Mammary microvascular endothelial cell (primary cell): Measurements from ENCODE around the gene ZNF18. TPM values are rescaled to one million over a fixed set of nuclear protein-coding genes. Genes with fewer than 3 reads are reported as not detected.

ENCODE experiments used
- total RNA-seq: library from RNA; depleted of rRNA; stranded (reverse); fragments of >200 nt; gene quantifications from 2 replicates; pipeline ENCODE4 v1.2.3, GENCODE V29; 2015

The ZNF18 gene, protein sequence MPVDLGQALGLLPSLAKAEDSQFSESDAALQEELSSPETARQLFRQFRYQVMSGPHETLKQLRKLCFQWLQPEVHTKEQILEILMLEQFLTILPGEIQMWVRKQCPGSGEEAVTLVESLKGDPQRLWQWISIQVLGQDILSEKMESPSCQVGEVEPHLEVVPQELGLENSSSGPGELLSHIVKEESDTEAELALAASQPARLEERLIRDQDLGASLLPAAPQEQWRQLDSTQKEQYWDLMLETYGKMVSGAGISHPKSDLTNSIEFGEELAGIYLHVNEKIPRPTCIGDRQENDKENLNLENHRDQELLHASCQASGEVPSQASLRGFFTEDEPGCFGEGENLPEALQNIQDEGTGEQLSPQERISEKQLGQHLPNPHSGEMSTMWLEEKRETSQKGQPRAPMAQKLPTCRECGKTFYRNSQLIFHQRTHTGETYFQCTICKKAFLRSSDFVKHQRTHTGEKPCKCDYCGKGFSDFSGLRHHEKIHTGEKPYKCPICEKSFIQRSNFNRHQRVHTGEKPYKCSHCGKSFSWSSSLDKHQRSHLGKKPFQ
- 4.7 and 4.9 TPM in 2 replicates for total RNA-seq

DNA sequence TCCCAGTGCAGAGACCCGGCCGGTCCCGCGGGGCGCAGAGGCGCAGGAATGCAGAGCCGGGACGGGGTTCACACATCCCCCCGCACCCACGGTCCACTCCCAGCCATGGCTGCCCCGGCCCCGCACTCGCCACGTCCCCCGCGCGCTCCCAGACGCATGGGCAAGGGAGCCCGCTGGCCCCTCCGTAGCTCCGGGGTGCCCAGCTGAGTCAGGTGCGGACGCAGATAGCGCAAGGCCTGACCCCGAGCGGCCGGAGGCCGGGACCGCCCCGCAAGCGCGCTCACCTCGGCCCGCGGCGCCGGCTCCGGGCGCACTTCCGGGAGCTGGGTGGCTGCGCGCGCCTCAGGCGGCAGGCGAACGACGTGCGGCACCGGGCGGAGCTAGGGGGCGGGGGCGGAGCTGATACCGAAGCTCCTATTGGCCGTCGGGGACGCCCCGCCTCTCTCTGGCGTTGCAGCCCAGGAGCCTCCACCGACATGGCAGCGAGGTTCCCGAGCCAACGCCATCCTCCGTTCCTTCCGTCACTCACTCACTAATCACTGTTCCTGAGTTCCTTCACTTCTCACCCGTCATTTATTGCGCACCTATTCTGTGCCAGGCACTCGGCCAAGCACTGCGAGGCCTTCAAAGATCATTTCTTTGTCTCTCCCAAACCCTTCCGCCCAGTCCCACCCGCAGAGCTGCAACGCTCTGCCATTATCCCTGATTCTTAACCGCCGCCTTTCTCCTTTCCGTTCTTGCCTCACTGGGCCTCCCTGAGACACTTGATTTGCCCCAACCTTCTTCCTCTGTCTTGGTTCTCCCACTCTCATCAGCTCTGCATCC, at the start of gene ZNF18:
Gene ZNF18, minus strand, starts transcription at position 329 of the 825 bp plus-strand sequence. CDS start 4,646 bp downstream, outside the sequence.

DNA sequence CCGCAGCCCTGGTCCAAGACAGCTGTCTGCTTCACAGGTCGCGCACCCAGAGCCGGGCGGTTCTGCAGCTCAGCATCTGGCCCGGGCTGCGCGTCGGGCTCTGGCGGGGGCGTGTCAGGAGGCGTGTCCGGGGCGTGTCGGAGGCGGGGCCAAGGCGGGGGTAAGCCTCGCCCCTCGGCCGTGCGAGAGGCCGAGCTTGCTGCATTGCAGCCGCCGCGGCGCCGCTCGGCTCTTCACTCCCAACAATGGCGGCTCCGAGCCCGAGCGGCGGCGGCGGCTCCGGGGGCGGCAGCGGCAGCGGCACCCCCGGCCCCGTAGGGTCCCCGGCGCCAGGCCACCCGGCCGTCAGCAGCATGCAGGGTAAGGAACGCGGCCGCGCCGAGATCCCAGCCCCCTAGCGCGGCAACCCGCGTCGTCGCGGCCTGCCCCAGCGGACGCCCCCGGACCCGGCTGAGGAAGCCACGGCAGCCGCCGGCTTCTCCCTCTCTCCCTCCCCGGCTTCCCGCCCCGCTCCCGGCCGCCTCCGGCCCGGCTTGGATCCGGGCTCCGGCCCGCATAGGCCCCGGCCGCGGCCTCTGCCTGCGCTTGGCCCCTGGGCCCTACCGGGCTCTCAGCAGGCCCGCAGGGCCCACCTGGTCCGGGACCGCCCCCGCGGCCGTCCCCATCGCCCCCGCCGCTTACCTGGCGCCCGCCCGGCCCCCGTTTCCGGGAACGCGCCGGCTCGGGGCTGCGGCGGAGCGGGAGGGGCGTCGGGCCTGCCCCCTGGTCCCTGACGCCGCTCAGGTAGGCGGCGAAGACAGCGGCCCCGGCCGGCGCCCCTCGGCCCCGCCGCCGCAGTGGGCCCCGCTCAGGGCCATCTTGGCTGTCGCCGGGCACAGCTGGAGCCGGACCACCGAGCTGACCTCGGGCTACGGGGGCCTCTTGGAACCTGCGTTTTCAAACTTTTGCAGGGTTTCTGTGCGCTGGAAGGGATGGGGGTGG, 23.7 kb upstream of the ZNF18 start, which contains the start of gene MAP2K4:
Gene MAP2K4, plus strand, starts transcription at position 236 of the 981 bp plus-strand sequence. Its CDS starts 10 bp downstream, at position 246.

Other genes starting within 250 kb of the ZNF18 start
- 15.2 and 18.6 TPM in 2 replicates for gene MAP2K4, start 23.4 kb upstream of the ZNF18 start, total RNA-seq